Measurements from ENCODE around the gene MEIOB.
"Not testable (repeated sequence)": the region's sequence is repeated elsewhere in the genome, so short reads cannot be mapped to it uniquely, and the experiment has no call there.

MEIOB gene

GRCh38 chr16:1907226-1907860, 35.4 kb upstream of the MEIOB start:
- Histone ChIP-seq H3K27ac (no peak overlapping the region), H3K4me2 (no peak overlapping the region), H3K9ac (no peak overlapping the region), H3K9me3 (no peaks in the 10 kb centered on the region), H4K20me1 (no peaks in the 10 kb centered on the region), H3K4me3 (no peak overlapping the region), H3K27me3 (peaks cover 37% of the 10 kb centered on the region), H3K36me3 (no peaks in the 10 kb centered on the region), H3K4me1 (peaks cover 19% of the 10 kb centered on the region)
- no peak for TF ChIP-seq Cebpa-rat (IDR thresholded peaks at IDR 0.05)

GRCh38 chr16:1906846-1907165, 34.8 kb upstream of the MEIOB start:
- Histone ChIP-seq H3K27me3 (peaks cover 37% of the 10 kb centered on the region), H3K4me1 (peaks cover 19% of the 10 kb centered on the region), H3K9me3 (no peaks in the 10 kb centered on the region), H4K20me1 (no peaks in the 10 kb centered on the region), H3K4me3 (no peak overlapping the region), H3K4me2 (no peak overlapping the region), H3K36me3 (no peaks in the 10 kb centered on the region), H3K27ac (no peak overlapping the region), H3K9ac (no peak overlapping the region)
- no peak for TF ChIP-seq Cebpa-rat (IDR thresholded peaks at IDR 0.05)

GRCh38 chr16:1906055-1906845, 34.3 kb upstream of the MEIOB start:
- Histone ChIP-seq H3K4me2 (no peak overlapping the region), H4K20me1 (no peaks in the 10 kb centered on the region), H3K4me1 (peaks cover 19% of the 10 kb centered on the region), H3K4me3 (no peak overlapping the region), H3K27ac (no peak overlapping the region), H3K9ac (no peak overlapping the region), H3K27me3 (peaks cover 37% of the 10 kb centered on the region), H3K9me3 (no peaks in the 10 kb centered on the region), H3K36me3 (no peaks in the 10 kb centered on the region)
- TF ChIP-seq Cebpa-rat (IDR thresholded peaks at IDR 0.05) = no peak

- Histone ChIP-seq H3K4me3 (no peak overlapping the region), H4K20me1 (no peaks in the 10 kb centered on the region), H3K27me3 (peaks cover 38% of the 10 kb centered on the region), H3K36me3 (no peaks in the 10 kb centered on the region), H3K9me3 (no peaks in the 10 kb centered on the region), H3K4me2 (peak overlapping the region; percentile 50), H3K9ac (no peak overlapping the region), H3K4me1 (peaks cover 19% of the 10 kb centered on the region), H3K27ac (no peak overlapping the region)
- TF ChIP-seq Cebpa-rat (IDR thresholded peaks at IDR 0.05) = no peak
Measured at GRCh38 chr16:1903845-1904840, 32.2 kb upstream of the MEIOB start.

GRCh38 chr16:1903220-1903574, 31.2 kb upstream of the MEIOB start:
- H3K9ac ChIP-seq = no peak overlapping the region
- H4K20me1 ChIP-seq = no peaks in the 10 kb centered on the region
- H3K4me1 ChIP-seq = peaks cover 19% of the 10 kb centered on the region
- no peak overlapping the region for H3K27ac ChIP-seq
- no peak overlapping the region for H3K4me3 ChIP-seq
- H3K4me2 ChIP-seq = no peak overlapping the region
- no peaks in the 10 kb centered on the region for H3K36me3 ChIP-seq
- H3K27me3 ChIP-seq = peaks cover 28% of the 10 kb centered on the region
- TF ChIP-seq Cebpa-rat (IDR thresholded peaks at IDR 0.05) = no peak
- H3K9me3 ChIP-seq = no peaks in the 10 kb centered on the region

GRCh38 chr16:1902547-1903219, 30.7 kb upstream of the MEIOB start:
- Histone ChIP-seq H3K4me2 (no peak overlapping the region), H3K9ac (no peak overlapping the region), H3K36me3 (no peaks in the 10 kb centered on the region), H3K27ac (no peak overlapping the region), H4K20me1 (no peaks in the 10 kb centered on the region), H3K4me3 (no peak overlapping the region), H3K27me3 (peaks cover 23% of the 10 kb centered on the region), H3K9me3 (no peaks in the 10 kb centered on the region), H3K4me1 (peaks cover 19% of the 10 kb centered on the region)
- no peak for TF ChIP-seq Cebpa-rat (IDR thresholded peaks at IDR 0.05)

- Histone ChIP-seq H3K4me1 (peaks cover 19% of the 10 kb centered on the region), H3K27ac (no peak overlapping the region), H3K4me2 (no peak overlapping the region), H3K9ac (no peak overlapping the region), H3K9me3 (no peaks in the 10 kb centered on the region), H3K27me3 (peaks cover 6% of the 10 kb centered on the region; the same call in 1 of the 2 replicates), H3K36me3 (no peaks in the 10 kb centered on the region), H3K4me3 (no peak overlapping the region), H4K20me1 (no peaks in the 10 kb centered on the region)
- no peak for TF ChIP-seq Cebpa-rat (IDR thresholded peaks at IDR 0.05)
Measured at GRCh38 chr16:1900452-1900774, 28.4 kb upstream of the MEIOB start.

- H3K9me3 ChIP-seq = no peaks in the 10 kb centered on the region
- no peak overlapping the region for H3K9ac ChIP-seq
- H3K4me2 ChIP-seq = no peak overlapping the region
- no peak overlapping the region for H3K27ac ChIP-seq
- peaks cover 14% of the 10 kb centered on the region for H3K4me1 ChIP-seq
- H3K27me3 ChIP-seq = peaks cover 6% of the 10 kb centered on the region; the same call in 1 of the 2 replicates
- TF ChIP-seq Cebpa-rat (IDR thresholded peaks at IDR 0.05) = no peak
- H3K4me3 ChIP-seq = no peak overlapping the region
- H4K20me1 ChIP-seq = no peaks in the 10 kb centered on the region
- no peaks in the 10 kb centered on the region for H3K36me3 ChIP-seq
Measured at GRCh38 chr16:1899641-1900451, 27.9 kb upstream of the MEIOB start.

- not testable (repeated sequence) for H3K4me3 ChIP-seq, H3K27me3 ChIP-seq, H3K9ac ChIP-seq, H3K9me3 ChIP-seq, H3K36me3 ChIP-seq, H4K20me1 ChIP-seq, H3K4me2 ChIP-seq, H3K27ac ChIP-seq
- H3K4me1 ChIP-seq = peaks cover 11% of the 10 kb centered on the region
Measured at GRCh38 chr16:1897692-1898091, 25.7 kb upstream of the MEIOB start.

Data from BLaER1 (cell line).